ENCODE measurements around the gene HNRNPU.

Gene HNRNPU

DNA sequence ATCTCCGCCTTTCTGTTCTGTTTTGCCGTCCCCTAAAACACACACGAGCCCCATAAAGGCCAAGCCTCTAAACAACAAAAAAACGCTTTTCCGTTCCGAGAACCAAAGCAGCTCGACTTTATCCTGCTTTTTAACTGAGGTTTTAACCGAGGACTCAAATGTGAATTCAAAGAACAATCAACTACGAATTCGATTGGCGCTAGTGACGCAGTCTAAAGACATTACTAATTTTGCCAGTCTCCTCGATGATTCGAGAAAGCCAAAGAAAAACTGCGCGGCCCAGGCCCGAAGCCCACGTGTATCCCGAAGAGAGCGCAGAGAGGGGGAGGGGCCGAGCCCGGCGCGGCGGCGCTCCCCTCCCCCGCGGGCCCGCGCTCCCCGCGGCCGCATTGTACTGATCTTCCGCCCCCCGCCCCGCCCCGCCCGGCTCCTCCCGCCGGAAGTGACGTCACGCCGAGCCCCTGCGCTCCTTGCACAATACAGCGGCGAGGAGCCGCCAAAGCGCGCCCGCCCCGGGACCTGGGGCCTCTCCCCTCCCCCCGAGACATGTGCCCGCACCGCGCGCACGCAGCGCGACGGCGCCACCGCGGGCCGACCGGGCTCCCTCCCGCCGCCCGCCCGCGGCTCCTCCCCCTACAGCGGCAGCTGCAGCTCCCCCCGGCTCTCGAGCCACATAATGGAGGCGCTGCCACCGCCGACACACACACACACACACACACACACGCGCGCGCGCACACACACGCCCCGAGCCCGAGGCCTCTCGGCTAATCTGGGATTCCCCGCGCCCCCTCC, 1.4 kb downstream of the HNRNPU start:
- peak; percentile 59 for DNase-seq (ENCODE audit: low read depth)

GRCh38 chr1:244862354-244862698, 2.0 kb downstream of the HNRNPU start:
- DNase-seq (ENCODE audit: low read depth): no peak

DNA sequence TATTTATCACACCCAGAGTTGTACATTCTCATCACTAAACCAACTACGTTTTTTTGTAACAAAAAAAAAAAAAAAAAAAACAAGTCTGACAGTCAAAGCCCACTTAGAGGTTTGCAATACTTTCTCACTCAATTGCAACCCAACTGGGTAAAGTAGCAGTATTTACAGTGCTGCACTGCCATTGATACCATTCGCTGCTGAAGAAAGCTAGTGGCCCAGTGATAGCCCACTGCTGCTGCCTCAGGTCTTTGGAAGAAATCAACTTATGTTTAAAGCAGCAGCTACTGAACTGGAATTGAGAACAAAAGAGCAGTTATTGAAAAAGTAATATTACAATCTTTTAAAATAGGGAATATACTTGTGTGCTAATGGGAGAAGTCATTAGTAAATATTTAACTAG, 2.7 kb downstream of the HNRNPU start:
- DNase-seq (ENCODE audit: low read depth): no peak

DNA sequence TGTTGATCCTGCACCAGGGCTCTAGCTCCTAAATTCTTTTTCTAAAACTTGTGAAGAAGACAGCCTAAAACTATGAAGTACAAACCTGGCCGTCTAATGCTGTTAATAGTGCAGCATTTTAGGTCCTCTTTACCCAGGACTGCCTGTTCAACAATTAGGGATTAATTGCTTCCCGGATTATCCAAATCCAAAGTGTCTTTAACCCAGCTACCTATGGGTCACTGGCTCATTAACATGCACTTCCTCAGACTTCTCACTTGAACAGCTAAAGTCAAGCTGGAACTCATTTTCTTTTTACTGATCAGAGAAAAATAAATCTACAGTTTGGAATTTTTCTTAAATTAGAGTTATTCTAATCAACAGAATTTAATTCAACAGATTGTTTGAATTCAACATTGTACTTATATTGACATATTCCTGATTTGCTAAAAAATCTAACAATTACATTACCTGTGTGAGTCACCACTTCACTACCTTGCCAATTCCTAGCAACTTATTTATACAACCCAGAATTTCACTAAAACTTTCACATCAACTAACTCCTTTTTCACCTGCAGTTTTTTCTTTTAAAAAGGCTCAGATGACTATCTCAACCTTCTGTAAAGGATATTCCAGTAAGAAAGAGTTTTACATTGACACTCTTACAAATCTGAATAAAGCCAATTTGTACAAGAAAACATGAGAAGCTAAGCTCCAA, 3.3 kb downstream of the HNRNPU start:
- no peak for DNase-seq (ENCODE audit: low read depth)

DNA sequence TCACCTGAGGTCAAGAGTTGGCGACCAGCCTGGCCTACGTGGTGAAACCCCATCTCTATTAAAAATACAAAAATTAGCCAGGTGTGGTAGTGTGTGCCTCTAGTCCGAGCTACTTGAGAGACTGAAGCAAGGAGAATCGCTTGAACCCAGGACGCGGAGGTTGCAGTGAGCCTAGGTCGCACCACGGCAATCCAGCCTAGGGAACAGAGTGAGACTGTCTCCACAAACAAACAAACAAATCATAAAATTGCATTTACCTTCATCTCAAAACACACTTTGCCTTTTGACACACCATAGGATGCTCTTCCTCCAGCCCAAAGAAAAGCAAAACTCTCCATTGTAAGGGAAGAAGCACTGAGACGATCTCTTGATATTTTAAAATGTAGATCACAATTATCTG, 4.3 kb downstream of the HNRNPU start:
- DNase-seq (ENCODE audit: low read depth): no peak

GRCh38 chr1:244858357-244858756, 6.0 kb downstream of the HNRNPU start:
- no peak for DNase-seq (ENCODE audit: low read depth)

GRCh38 chr1:244857761-244858160, 6.6 kb downstream of the HNRNPU start:
- DNase-seq (ENCODE audit: low read depth): no peak

DNA sequence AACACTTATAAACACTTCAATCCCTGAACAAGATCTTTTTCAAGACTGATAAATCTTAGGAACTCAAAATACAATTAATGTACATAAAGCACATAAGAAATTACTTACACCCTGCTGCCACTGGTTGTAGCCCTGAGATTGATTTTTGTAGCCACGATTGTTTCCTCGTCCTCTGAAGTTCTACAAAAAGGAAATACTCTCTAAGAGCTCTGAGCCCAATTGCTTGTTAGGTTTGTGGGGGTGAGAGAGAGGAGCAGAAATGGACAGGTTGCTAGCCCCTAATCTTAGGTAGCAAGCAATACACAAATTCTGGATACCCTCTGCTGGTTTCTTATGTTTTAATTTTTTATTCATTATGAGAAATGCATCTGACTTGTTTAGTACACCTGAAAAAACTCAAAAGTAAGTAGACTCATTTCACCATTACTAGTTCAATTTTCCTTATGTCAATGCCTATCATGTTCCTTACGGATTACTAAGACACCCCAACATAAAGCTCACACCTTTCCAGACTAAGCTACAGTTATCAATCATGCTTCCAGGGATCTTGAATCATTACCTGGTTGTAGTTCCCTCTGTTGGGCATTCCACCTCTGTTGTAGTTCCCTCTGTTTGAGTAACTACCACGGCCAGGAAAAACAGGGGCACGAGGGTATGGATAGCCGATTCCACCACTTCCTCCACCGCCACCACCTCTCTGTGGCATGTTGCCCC, 9.3 kb downstream of the HNRNPU start:
- no peak for DNase-seq (ENCODE audit: low read depth)

GRCh38 chr1:244854166-244854565, 10.2 kb downstream of the HNRNPU start:
- no peak for DNase-seq (ENCODE audit: low read depth)

DNA sequence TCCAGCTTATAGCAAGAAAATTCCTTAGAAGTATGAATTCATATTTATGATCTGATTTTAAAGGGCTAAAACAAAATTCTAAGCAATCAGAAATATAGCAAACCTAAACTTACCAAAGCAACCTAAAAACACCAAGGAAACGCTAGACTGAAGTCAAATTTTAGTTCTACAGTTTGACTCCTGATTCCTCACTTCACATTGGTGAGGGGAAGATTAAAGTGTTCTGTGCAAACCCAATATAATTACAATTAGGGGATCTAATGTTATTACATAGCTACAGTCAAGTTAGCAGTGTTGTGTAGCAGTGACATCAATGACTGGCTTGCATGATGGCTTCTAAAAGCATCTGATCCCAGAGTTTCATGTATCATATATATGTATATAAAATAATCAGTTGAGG, 11.6 kb downstream of the HNRNPU start:
- DNase-seq (ENCODE audit: low read depth): no peak

DNA sequence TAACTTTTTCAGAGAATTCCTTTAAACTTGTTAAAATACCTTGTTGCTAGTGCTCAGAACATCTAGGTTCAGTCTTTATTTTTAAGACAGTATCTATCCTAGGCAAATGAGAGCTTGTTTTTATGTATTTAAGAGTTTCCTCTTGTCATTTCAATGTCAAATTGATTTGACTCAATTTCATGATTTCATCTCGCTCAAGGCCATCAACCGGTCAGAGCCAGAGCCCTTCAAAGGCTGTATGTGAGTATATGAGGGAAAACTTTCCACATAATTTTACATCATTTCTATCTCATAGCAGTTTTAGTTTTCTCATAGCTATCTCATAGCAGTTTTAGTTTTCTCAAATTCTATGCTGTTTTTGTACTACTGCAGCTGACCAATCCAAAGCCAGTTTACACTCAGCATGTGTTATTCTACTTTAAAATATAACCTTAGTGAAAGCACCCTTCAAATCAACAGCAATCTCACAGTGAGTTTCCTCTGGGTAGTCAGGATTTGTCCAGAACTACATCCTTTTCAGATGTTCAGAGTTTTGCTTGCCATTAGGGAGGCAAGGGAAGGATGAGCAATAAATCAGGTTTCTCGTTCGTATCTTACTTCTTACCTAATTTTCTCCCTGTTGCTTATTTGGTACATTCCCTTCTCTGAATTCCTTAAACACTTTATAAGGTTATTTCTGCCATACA, 12.7 kb downstream of the HNRNPU start:
- DNase-seq (ENCODE audit: low read depth): no peak

DNA sequence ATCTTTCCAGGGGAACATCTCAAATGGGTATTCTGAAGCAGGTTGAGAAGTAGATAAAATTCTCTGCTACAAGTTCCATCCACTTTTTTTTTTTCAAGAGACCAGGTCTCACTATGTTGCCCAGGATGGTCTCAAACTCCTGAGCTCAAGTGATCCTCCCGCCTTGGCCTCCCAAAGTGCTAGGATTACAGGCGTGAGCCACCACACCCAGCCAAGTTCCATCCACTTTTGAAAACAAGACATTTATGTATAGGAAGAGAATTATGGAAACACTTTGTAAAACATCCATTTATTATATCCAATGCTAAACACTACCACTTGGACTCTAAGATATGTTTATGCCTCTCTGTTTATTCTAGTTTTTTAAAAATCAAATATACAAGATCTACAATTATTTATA, 13.4 kb downstream of the HNRNPU start:
- no peak for DNase-seq (ENCODE audit: low read depth)

DNA sequence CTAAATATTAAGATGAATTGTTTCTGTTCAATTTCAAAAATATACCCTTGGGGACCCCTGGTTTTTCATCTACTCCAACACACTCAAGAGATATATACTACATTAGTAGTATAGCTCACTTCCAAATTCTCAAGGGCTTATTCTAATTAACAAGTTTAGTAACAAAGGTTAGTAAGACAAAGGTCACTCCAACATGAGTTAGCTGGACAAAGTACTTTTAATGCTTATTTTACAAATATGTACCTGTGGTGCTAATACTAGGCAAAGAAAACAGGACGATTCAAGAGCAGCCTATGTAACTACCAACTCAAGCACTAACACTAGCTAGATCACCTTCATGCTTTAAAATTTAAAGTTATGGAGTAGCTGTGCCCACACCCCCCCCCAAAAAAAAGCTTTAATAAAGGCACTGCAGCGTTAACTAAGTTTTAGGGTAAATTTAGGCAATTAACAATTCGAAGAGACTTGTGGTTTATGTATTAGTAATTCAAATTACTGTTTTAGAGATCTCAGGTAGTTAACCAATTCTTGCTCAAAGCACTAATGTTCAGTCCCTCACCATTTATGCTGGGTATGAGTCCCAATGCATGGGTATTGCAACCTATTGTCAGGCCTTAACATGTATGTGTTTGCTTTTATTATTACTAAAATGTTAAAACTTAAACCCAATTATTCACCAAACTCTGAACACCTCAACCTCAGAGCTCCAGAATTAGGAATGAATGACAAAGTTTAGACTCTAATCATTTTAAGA, 14.1 kb downstream of the HNRNPU start:
- no peak for DNase-seq (ENCODE audit: low read depth)

GRCh38 chr1:244849189-244849866, 15.0 kb downstream of the HNRNPU start:
- DNase-seq (ENCODE audit: low read depth): no peak

- no peak for DNase-seq (ENCODE audit: low read depth)
Observed at GRCh38 chr1:244846653-244847052, 17.7 kb downstream of the HNRNPU start.

DNA sequence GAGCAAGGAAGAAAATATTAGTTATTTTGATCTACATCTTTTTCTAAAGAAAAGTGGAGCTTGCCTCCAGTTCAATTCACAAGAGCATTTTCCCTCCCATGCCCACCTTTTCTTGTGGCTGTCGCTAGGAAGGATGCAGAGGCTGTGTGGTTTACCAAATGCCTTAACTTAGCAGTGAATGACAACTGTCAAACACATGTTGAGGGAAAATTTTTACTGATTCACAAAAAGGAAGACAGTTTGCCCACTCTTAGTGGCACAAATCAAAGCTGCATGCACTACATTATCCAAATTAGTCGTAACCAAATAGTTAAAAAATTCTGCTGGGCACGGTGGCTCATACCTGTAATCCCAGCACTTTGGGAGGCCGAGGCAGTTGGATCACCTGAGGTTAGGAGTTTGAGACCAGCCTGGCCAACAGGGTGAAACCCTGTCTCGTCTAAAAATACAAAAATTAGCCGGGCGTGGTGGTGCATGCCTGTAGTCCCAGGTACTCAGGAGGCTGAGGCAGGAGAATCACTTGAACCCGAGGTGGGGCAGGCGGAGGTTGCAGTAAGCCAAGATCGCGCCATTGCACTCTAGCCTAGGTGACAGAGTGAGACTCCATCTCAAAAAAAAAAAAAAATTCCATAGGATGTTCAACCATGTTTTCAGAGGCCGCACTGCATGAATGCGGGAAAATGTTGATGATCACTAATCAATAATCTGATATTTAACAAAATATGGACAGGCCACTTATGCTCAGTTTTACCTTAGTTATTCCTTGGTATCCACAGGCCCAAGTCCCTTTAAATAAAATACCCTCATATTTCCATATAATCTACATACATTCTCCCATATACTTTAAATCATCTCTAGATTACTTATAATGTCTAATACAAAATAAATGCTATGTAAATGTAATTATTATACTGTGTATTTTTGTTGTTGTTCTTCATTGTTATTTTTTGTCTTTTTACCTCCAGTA, 19.9 kb downstream of the HNRNPU start:
- DNase-seq (ENCODE audit: low read depth): no peak

DNA sequence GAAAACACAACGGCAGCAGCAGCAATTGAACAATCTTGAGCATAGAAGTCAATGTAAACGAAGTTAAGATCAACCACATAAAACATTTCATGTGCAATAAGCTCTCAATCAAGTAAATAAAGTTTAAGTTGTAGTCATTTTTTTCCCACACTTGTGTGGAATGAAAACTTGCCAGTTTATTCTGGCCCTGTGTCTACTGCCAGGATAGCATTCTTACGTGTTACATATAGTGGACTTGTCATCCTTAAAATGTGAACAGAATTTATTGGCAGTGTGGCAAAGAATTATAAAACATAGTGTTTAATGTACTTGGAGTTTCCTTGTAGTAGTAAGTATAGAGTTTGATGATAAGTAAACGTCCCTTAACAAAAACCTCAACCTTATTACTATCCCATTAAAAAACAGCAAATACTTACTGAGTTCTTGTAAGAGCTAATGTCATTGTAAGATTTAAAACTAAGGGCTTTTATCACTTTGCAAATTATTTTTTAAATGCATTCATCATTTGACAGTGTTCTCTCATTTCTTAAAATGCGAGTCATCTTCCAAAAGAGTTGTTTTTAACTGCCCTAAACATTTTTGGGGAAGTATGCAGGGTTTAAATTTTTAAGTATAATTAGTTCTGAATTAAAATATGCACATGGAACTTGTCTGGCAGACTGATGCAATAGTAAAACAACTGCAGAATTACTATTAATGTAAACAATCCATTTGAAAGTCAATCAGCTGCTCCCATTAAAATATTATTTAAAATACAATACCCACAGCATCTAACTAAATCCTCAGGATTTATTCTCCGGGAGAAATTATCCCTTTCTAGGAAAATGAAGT, 21.0 kb downstream of the HNRNPU start:
- DNase-seq (ENCODE audit: low read depth): no peak

DNA sequence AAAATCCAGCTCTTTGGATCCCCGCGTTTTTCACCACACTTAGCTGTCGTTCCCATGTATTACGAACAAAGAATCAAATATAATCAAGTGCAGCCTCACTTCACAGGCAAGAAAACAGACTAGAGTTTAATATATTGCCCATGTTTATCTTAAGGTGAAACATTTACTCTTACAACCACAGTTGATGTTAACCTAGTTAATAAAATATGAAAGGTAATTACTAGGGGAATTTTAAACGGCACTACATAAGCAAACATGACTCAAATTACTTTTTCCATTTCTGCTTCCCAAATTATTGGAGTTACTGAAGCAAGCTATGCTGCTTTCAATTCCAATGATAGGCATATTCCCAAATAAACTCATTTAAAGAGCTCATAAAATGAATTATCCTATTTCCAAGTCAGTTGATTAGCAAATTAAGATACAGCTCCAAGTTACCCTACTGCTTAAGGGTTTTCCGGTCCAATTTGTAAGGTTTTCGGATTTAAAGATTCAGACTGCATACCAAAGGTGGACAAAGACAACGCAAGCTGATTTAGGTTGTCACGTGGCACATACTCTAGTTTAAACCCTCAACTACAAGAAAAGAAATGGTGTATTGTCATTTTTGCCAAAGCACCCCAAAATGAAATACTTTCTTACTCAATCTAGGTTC, 22.9 kb downstream of the HNRNPU start:
- DNase-seq (ENCODE audit: low read depth): no peak

Data from HS-5 (cell line).